Fibroblast of lung (primary cell): ENCODE results near the gene MEN1.

Experiments used
- CTCF ChIP-seq, 2 donors: IDR thresholded peaks in 1 of 2; conservative IDR thresholded peaks in 1 of 2; 1 replicate in 1 of 2; 2 replicates in 1 of 2; pipeline ENCODE4 v1.5.1; 2011 to 2012; ENCODE audit warnings: low read length in 2 of 2, control low read depth in 1 of 2, inconsistent platforms in 1 of 2, low read depth in 1 of 2, mild to moderate bottlenecking in 1 of 2
- EZH2 ChIP-seq: IDR thresholded peaks from 2 replicates; pipeline ENCODE4 v1.5.1; 2012; ENCODE audit warnings: low read length, control low read depth, mild to moderate bottlenecking; ENCODE audit errors: missing control alignments

GRCh38 chr11:64813826-64814225, 3.5 kb upstream of the MEN1 start:
- TF ChIP-seq CTCF (conservative IDR thresholded peaks at IDR 0.05 in 1 of 2, IDR thresholded peaks at IDR 0.05 in 1 of 2; ENCODE audit: low read depth in 1 of 2, low read length in 2 of 2) (no peak), EZH2 (no peak)
